Measurements from ENCODE around the gene DPP8. TPM values are rescaled to one million over a fixed set of nuclear protein-coding genes. Genes with fewer than 3 reads are reported as not detected.

Gene DPP8
- polyA plus RNA-seq, 1 experiment, result 21.6 TPM

DNA sequence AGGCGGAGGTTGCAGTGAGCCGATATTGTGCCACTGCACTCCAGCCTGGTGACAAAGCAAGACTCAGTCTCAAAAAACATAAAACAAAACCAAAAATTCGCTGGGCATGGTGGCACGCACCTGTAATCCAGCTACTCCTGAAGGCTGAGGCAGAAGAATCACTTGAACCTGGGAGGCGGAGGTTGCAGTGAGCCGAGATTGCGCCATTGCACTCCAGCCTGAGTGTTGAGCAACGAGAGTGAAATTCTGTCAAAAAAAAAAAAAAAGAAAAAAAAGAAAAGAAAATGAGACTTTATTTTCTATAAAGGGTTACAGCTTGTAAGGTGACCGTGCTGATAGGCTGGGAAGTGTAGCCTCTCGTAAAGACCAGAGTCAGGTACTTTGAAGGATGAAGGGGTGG lies 6.7 kb upstream of the DPP8 start:
- no peak for TF ChIP-seq CTCF (IDR thresholded peaks at IDR 0.05; ENCODE audit: insufficient read depth, low read depth, low read length)
- H3K36me3 ChIP-seq (ENCODE audit: control insufficient read depth, insufficient read depth, low read length), result no peaks in the 10 kb centered on the region
- DNase-seq (ENCODE audit: low read depth), result no peak
- CTCF ChIA-PET, result no interaction called here
- POLR2A ChIA-PET, result no interaction called here
- H3K27me3 ChIP-seq (ENCODE audit: control insufficient read depth, insufficient read depth, low read length), result no peaks in the 10 kb centered on the region
- H3K4me3 ChIP-seq (ENCODE audit: low read depth, low read length), result no peak overlapping the region

DNA sequence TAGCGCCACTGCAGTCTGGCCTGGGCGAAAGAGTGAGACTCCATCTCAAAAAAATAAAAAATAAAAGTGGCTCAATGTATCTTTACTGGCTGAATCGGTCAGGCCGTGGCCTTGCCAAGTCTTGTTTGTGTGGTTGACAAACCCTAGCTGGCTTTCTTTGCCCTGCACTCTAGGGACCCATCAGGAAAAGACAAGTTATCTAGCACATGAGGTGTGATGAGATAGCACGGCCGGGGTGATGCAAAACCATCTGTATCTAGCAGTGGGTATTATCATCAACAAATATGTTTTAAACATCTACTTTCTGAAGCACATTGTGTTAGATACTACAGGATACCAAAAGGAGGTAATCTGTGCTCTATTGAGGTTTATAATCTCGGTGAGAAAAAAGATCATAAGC lies 3.9 kb upstream of the DPP8 start:
- CTCF ChIA-PET, result no interaction called here
- no peak for DNase-seq (ENCODE audit: low read depth)
- Histone ChIP-seq H3K27me3 (ENCODE audit: control insufficient read depth, insufficient read depth, low read length) (no peaks in the 10 kb centered on the region), H3K36me3 (ENCODE audit: control insufficient read depth, insufficient read depth, low read length) (no peaks in the 10 kb centered on the region), H3K4me3 (ENCODE audit: low read depth, low read length) (no peak overlapping the region)
- TF ChIP-seq CTCF (IDR thresholded peaks at IDR 0.05; ENCODE audit: insufficient read depth, low read depth, low read length), result no peak
- POLR2A ChIA-PET, result no interaction called here

- CTCF ChIA-PET, result interaction anchor here (1.0 to 1.1 kb wide), 2 partner anchors 9 to 352 kb away, joined by 3 to 5 read pairs; no protein-coding TSS in a partner anchor
Measured at GRCh38 chr15:65518633-65519285, 1.3 kb upstream of the DPP8 start.

DNA sequence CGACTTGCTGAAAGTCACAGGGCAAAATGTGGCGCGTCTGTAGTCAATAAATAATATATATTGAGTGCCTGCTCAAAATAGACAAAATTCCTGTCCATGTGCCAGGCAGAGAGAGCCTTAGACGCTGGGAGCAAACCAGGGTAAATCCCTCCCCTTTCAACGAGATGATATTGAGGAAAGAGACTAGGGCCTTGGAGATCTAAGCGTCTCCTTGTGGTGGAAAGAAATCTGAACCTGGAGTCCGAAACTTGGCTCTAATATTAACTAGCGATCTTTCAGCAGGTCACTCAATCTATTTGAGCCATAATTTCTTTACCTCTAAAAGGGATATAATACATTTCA lies 348 bp upstream of the DPP8 start:
- H3K27me3 ChIP-seq (ENCODE audit: control insufficient read depth, insufficient read depth, low read length), result no peaks in the 10 kb centered on the region
- CTCF ChIA-PET, result interaction anchor here (1.0 to 1.1 kb wide), 2 partner anchors 8 to 353 kb away, joined by 3 to 5 read pairs; no protein-coding TSS in a partner anchor
- TF ChIP-seq CTCF (IDR thresholded peaks at IDR 0.05; ENCODE audit: insufficient read depth, low read depth, low read length), result no peak
- DNase-seq (ENCODE audit: low read depth), result no peak
- no peaks in the 10 kb centered on the region; the same call in 1 of the 2 replicates for H3K36me3 ChIP-seq (ENCODE audit: control insufficient read depth, insufficient read depth, low read length)
- H3K4me3 ChIP-seq (ENCODE audit: low read depth, low read length), result no peak overlapping the region
- POLR2A ChIA-PET, result no interaction called here

More at GRCh38 chr15:65518633-65519285, 1.3 kb upstream of the DPP8 start:
- no peaks in the 10 kb centered on the region for H3K27me3 ChIP-seq (ENCODE audit: control insufficient read depth, insufficient read depth, low read length)
- DNase-seq (ENCODE audit: low read depth), result no peak
- POLR2A ChIA-PET, result no interaction called here
- H3K36me3 ChIP-seq (ENCODE audit: control insufficient read depth, insufficient read depth, low read length), result no peaks in the 10 kb centered on the region; the same call in 1 of the 2 replicates
- no peak for TF ChIP-seq CTCF (IDR thresholded peaks at IDR 0.05; ENCODE audit: insufficient read depth, low read depth, low read length)
- no peak overlapping the region for H3K4me3 ChIP-seq (ENCODE audit: low read depth, low read length)

- TF ChIP-seq CTCF (IDR thresholded peaks at IDR 0.05; ENCODE audit: insufficient read depth, low read depth, low read length), result no peak
- H3K4me3 ChIP-seq (ENCODE audit: low read depth, low read length), result no peak overlapping the region
- POLR2A ChIA-PET, result interaction anchor here (0.5 kb wide), 1 partner anchor 9 kb away, joined by 7 read pairs; no protein-coding TSS in a partner anchor
- DNase-seq (ENCODE audit: low read depth), result no peak
- peaks cover 2% of the 10 kb centered on the region for H3K36me3 ChIP-seq (ENCODE audit: control insufficient read depth, insufficient read depth, low read length)
- no peaks in the 10 kb centered on the region for H3K27me3 ChIP-seq (ENCODE audit: control insufficient read depth, insufficient read depth, low read length)
- CTCF ChIA-PET, result interaction anchor here (0.9 to 1.1 kb wide), 2 partner anchors 113 to 242 kb away, joined by 3 read pairs; no protein-coding TSS in a partner anchor
Measured at GRCh38 chr15:65512807-65513416, 4.6 kb downstream of the DPP8 start.

All from BJ (cell line).